Stimulated activated CD4-positive, alpha-beta T cell treated with anti-CD3 and anti-CD28 coated beads, Interleukin-4, amount 100 ng/mL, for 48 hours (primary cell): ENCODE data around the gene GPRC6A.

Source experiments
- DNase-seq, 2 donors: peaks; one replicate each; pipeline ENCODE4 v3.0.0-alpha.2; 2020; ENCODE audit warnings: low read depth in 2 of 2

The GPRC6A gene

GRCh38 chr6:116779573-116780164 is 49.2 kb downstream of the GPRC6A start:
- DNase-seq, result no peak

DNA sequence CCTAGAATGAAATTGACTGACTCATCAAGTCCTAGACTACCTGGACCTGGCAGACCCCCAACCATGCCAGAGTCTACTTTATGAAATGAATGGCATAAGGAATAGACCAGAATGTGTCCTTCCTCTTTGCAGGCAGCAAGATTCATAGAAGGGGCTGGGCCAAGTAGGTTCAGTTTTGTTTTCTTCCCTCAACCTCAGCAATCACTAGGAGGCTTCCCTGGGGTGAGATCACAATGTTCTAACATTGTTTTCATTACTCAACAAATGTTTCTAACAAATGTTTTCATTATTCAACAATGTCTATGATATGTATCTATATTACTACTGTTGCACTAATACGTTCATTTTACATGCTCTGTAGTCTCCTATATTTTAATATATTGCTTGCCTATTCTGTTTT is 55.0 kb downstream of the GPRC6A start:
- no peak for DNase-seq

DNA sequence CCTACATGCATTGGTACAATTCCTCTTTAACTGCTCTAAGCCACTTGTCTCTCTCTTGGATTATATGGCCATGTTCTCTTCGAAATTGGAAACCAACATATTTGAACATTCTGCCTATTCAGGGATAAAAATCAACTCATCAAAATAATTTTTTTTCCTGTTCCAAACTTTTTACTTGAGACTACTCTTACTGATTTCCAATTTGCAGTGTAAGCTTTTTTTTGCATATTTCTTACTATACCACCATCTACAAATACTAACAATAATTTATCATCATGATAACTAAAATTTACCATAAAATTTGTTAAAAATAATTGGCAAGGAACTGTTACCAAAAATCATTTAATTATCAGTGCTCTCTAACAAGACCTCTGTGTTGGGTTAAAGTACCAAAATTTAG is 56.4 kb downstream of the GPRC6A start:
- DNase-seq, result no peak

GRCh38 chr6:116767715-116768114 is 61.2 kb downstream of the GPRC6A start:
- DNase-seq, result no peak

- DNase-seq, result no peak
Measured at GRCh38 chr6:116766506-116767176, 62.2 kb downstream of the GPRC6A start.

DNA sequence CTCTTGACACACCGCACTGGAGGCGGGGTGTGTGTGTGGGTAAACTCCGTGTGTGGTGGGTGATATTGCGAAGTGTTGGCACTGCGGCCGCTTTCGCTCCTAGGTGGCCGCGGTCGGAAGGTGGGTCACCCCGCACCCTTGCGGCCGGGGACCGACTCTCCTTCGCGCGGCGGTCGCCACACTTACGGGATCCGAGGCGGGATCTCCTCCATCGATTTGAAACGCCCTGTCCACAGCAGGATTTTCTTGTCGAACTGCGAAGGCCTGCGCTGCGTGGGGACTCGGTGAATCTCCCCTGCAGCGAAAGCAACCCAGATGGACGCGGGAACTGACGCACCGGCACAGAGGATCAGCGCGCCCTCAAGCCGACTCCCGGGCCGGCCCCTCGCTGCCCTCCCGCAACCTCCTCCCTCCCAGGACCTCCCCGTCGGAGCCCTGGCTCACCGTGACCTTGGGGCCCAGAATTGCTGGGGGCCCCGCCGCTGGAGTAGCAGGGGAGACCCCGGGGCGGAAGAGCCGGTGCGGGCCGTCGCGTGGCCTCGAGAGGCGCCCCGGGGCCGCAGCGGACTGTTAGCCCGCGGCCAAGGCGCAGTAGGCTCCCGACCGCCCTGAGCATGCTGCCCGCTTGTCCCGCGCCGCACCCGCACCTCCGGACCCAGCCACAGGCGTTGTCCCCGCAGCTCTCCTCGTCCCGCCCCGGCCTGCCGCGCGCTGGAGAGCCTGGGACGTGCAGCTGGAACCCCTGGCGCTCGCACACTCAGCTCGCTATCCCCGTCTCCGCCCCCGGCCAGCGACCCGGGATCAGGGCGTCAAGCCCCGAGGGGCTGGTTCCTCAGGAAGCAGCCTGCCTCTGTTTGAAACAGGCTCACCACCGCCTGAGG is 63.7 kb downstream of the GPRC6A start, which contains the start of gene FAM162B:
FAM162B (minus strand) TSS at position 759 of the 881 bp plus-strand sequence; CDS start at position 616, 143 bp downstream.
- no peak for DNase-seq

DNA sequence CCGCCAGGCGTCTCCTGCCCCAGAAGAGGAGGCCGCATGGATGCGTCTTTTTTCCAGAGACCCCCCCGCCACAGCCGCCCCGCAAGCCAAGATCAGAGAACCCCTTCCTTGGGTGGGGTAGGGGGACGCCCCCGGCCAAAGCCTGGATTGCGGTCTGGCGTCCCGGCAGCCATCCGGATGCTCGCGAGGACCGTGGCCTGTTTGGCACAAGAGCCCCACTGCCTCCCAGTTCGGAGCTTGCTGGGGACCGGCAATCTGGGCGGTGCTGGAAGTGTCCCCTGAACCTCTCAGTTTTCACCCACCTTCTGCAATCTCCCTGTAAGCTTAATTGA is 64.3 kb downstream of the GPRC6A start:
- no peak for DNase-seq

GRCh38 chr6:116763906-116764628 is 64.8 kb downstream of the GPRC6A start:
- no peak for DNase-seq

GRCh38 chr6:116763048-116763447 is 65.8 kb downstream of the GPRC6A start:
- no peak for DNase-seq

- no peak for DNase-seq
Measured at GRCh38 chr6:116762235-116762634, 66.6 kb downstream of the GPRC6A start.

DNA sequence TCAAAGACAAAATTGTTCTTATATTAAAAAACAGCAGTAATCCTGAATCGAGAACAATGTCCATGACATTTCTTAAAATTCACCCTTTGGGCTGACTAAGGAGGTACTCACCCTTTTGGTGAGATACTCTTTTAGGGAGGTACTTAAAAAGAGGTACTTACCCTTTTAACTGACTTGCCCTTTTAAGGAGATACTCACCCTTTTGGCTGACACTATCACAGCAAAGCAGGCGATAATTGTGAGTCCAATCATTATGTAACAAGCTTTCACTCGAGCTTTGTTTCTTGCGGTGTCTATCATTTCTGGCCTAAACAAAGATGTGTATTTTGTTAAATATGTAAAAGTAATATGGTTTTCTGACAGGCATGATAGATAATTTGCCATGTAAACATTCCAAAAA is 67.1 kb downstream of the GPRC6A start:
- DNase-seq, result no peak

DNA sequence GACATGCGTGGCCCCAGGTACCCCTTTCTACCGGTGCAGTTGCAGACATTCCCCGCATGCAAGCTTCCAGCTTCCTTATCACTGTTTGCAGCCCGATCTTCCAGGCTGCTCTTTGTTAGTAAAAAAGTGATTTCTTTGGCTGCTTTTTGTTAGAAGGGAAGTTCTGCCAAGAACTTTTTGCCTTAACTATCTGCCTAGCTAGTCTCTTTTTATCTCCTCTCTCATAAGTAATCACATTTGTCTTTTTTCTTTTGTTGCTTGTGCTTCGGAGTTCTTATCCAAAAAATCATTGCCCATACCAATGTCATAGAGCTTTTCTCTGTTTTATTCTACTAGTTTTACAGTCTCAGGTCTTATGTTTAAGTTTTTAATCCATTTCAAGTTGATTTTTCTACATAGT is 83.7 kb downstream of the GPRC6A start:
- no peak for DNase-seq
